HG02973 (cell line): ENCODE data around the gene UBASH3A.

Experiments
- ATAC-seq: cut with Tn5 transposase; IDR thresholded peaks from one replicate; pipeline ENCODE4 v1.9.1; 2021; ENCODE audit warnings: moderate library complexity; ENCODE audit not compliant: unreplicated experiment

The UBASH3A gene

DNA sequence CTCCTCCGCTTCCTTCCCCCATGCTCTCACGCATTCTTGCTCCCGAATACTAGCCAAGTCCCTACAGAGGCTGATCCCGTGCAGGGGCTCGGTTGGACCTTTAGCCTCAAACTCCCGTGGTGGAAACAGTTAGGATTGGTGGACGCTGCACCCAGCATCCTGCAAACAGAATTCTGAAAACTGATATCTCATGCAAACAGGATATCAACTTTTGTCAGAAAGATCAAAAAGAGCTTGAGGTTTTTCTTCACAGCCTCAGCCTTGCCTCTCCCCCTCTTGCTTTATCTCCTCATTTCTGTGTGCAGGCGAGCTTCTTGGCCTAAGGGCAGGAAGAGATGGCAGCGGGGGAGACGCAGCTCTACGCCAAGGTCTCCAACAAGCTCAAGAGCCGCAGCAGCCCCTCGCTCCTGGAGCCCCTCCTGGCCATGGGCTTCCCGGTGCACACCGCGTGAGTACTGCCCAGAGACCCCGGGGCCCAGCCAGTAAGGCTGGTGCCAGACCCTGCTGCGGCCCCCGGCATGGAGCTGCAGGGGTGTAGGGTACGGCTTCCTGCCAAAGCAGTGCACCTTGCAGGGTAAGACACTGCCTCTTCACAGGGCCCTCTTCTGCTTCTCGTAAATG lies at the start of gene UBASH3A:
Gene UBASH3A (plus strand): TSS at position 292 of the 621 bp plus-strand sequence. CDS start 44 bp downstream, at position 336.
- ATAC-seq = no peak

- no peak for ATAC-seq
Observed at GRCh38 chr21:42356046-42356445, 47.7 kb upstream of the UBASH3A start.

DNA sequence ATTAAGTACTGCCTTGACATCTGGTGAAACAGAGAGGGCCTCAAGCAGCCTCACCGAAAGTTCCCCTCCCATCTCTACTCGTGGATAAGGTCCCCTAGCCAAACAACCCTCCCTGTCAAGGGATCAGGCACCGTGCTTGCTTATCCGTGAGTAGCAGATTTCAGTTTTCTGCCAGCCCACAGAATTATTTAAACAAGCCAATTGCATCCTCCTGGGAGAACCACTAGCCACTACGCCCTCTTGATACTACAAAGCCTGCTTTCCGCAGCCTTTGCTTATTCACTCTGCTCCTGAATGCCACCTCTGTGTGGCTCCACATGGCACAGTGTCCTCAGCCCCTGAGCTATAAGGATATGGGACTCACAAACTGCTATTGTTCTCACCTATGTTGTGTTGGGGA lies 47.1 kb upstream of the UBASH3A start:
- no peak for ATAC-seq

- no peak for ATAC-seq
Observed at GRCh38 chr21:42357307-42357706, 46.4 kb upstream of the UBASH3A start.

DNA sequence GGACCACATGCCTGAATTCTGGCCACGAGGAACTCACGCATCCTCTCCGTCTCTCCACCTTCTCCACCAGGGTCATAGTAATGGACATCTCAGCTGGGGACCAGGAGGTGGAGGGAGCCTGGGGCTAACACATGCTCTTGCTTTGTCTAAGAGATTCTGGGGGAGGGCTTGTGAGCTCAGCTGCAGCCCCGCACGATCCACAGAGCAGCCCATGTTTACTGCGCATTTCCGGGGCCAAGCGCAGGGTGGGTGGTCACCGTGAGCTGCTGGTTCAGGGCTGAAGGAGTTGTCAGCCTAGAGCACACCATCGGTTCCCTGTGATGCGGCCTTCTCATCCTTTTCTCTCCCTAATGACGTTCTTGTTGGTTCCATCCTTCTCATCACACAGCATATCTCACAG lies 45.4 kb upstream of the UBASH3A start:
- no peak for ATAC-seq

DNA sequence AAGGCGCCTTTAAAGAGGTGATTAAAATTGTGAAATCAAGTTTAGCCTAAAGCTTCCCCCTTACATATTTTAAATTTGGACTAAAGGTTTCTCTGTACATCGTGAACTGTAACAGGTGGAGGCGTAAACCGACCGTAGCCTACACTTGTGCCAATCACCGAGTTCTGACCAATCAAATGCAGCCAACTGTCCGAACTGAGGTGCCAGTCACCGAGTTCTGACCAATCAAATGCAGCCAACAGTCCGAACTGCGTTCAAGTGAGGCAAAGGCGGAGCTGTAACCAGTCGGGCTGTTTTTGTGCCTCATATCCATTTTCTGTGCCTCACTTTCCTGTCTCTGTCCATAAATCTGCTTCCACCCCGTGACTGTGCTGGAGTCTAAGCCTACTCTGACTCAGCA lies 44.8 kb upstream of the UBASH3A start:
- ATAC-seq = no peak

GRCh38 chr21:42360317-42360716 lies 43.4 kb upstream of the UBASH3A start:
- no peak for ATAC-seq

DNA sequence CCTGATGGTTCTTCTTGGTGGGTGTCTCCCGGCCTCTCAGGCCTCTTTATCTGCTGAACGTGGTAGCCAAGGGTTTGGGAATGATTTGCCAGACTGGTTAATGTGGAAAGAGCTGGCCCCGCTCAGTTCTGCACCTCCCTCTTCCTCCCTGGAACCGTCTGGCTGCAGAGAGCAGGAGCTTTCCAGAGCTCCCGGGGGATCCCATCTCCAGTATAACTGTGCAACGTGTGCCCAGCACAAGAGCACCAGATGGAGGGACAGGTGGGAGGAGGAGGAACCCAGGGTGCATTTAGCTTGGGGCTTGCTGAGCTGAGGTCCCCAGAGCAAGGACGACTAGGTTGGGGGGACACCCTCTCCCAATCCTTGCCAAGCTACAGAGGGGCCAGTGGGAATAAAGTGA lies 42.4 kb upstream of the UBASH3A start:
- ATAC-seq = no peak

- ATAC-seq = no peak
Observed at GRCh38 chr21:42362198-42362597, 41.5 kb upstream of the UBASH3A start.

GRCh38 chr21:42362700-42363099 lies 41.0 kb upstream of the UBASH3A start:
- no peak for ATAC-seq

DNA sequence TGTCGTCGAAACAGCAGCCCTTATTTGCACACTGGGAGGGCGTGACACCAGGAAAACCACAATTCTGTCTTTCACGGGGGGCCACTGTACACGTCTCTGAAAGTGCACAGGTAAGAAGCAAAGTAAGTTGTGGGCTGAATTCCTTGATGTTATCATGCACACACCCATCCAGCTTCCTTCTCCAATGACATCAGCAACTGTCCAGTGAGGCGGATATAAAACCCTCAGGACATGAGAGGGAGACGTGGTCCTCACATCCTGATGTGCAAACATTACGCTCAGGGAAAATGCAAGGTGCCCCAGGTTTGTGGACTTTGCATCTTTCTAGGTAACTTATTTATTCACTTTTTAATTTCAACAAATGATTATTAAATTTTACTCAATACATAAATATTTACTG lies 40.4 kb upstream of the UBASH3A start:
- no peak for ATAC-seq

DNA sequence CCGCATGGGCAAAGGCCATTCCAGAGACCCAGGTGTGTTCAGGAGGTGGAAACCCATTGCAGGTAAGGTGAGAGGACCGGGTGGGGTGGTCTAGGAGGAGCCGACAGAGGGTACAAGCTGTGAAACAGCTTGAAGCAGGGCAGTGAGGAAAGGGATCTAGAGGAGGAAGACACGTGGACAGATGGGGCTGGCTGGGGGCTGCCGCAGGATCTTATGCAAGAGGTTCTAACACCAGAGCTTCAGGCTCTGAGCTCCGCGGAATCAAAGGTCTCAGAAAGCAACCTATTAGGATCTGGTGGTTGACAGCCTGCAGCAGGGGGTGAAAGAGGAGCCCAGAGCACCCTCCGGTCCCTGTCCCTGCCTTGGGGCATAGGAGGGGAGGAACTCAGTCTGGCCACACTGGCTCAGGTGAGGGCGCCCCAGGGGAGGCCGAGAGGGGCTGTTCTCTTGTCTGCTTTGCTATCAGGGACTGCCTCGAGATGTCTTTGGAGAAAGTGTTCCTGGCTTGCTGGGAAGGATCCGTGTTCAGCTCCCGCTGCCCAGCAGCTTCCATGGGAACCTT lies 39.3 kb upstream of the UBASH3A start:
- ATAC-seq = no peak

DNA sequence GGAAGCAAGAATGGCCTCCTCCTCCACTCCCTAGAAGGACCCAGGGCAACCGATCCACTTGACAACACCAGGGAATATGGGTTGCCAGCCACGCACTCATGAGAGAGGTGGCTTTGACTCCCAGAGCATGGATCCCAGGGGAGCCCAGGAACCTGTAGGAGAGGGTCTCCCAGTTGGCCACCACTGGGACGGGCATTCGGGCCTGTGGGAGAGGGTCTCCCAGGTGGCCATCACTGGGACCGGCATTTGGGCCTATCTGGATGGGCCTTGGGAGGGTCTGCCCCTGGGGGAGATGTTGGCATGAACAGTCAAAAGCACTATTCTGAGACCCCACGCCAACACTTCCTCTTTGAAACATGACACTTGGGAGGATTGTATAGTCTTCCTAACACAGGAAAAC lies 37.9 kb upstream of the UBASH3A start:
- ATAC-seq = no peak

- ATAC-seq = no peak
Observed at GRCh38 chr21:42366292-42367010, 37.3 kb upstream of the UBASH3A start, which contains the start of gene TFF1. Gene TFF1 (minus strand): TSS chr21:42366535. CDS start chr21:42366495, 40 bp downstream.

DNA sequence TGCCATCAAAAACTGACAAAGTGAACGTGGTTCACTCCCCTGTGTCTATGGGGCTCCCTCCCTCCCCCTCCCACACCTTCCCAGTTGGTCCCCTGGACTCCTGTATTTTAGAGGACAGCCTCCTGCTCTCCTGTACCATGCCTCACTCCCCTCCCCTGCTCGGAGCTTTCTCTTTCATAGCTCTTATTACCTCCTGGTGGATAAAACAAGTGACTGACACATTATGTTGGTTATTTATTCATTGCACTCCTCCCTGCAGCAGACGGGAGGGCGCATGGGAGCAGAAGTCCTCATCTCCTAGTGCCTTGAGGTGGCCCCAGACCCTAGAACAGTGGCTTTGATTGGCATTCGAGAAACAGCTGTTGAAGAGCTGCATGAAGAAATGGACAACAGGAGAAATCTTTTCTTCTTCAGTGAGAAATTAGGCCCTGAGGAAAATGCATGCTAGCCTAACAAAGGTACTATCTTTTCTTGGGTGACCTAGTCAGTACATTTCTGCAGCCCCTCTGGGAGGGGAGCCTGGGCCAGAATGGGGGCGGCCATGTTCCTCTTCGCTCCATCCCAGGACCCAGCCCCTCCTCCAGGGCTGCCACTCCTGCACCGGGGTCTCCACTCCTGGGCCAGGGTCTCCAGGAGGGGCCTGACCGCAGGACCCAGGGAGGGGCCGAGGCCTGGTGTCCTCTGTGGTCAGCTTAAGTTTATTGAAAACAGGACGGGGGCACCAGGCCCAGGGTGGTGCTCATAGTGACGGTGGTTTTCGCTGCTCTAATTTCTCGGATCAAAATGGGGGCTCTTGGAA lies 36.1 kb upstream of the UBASH3A start:
- no peak for ATAC-seq

DNA sequence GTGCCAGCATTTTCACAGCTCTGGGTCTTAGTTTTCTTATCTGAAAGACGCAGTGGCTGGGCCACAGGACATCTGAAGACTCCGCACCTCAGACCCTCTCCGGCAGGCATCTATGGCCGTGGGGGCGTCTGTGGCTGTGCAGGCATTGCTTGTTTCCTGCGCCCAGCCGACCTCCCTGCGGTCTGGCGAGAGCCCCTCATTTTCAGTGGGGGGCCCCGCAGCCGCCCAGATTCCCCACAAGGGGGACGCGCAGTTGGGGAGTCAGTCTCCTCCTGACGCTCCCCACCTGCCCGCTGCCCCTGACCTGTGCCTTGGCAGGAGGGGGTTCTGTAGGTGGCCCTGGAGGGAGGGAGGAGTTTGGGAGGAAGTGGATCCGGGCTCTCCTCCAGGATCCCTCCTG lies 33.9 kb upstream of the UBASH3A start:
- ATAC-seq = no peak

DNA sequence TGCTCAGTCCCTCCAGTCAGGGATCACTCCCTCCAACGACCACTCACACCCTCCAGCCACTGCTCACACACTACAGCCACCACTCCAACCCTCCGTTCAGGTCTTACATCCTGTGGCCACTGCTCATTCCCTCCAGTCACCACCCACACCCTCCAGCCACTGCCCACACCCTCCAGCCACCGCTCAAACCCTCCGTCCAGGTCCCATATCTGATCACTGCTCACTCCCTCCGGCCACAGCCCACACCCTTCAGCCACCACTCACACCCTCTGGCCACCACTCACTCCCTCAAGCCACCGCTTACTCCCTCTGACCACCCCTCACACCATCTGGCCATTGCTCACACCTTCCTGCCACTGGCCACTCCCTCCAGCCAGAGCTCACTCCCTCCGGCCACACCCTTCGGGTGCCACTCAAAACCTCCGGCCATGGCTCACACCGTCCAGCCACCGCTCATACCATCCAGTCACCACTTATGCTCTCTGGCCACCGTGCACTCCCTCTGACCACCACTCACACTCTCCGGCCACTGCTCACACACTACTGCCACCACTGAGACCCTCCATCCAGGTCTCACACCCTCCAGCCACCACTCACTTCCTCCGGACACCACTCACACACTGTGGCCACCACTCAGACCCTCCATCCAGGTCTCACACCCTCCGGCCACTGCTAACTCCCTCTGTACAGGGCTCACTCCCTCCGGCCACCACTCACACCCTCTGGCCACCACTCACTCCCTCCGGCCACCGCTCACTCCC lies 32.6 kb upstream of the UBASH3A start:
- ATAC-seq = no peak

GRCh38 chr21:42373196-42373907 lies 30.4 kb upstream of the UBASH3A start:
- no peak for ATAC-seq

DNA sequence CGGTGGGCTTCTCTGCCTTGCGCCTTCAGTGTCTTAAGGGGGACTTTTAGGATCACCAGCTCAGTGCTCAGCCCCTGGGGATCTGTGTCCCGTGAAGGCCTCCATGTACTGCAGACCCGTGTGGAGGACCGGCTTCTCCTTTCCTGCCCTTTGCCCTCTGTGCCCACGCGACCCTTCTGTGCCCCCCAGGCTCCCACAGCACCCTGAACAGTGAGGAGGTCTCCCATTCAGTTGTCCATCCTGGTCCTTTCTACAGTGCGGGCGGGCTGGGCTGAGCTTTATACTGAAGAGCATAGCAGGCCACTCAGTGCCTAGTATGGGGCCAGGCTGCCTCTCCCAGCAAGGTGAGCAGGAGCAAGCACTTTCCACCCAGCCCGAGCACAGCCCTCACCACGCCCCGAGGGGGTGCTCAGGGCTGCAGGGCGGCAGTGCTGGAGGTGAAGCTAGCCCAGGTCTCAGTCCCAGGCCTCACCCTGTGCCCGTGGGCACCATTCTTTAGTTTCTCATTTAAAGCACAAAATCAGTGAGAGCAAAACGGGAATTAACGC lies 29.7 kb upstream of the UBASH3A start:
- ATAC-seq = no peak

DNA sequence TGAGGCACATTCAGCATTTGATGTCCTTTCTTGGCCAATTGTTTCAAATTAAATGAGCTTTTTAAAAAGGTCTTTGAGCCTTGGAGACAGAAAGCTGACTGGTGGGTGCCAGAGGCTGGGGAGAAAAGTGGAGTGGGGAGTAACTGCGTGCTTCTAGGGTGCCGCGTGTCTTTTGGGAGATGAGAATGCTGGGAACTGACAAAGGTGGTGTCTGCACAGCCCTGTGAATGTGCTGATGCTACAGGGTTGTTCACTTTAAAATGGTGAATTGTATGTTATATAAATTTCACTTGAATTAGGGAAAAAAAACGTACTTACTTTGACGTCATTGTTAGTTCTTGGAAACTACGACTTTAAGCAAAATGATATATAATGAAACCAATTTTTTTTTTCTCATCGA lies 29.2 kb upstream of the UBASH3A start:
- no peak for ATAC-seq
